GM04504 (cell line): ENCODE measurements around the gene TTYH1.

Experiments
- DNase-seq: peaks from one replicate; pipeline ENCODE4 v3.0.0-alpha.2; 2012; ENCODE audit warnings: low read depth

The TTYH1 gene

GRCh38 chr19:54424660-54425381 is 9.6 kb downstream of the TTYH1 start:
- DNase-seq, result no peak

GRCh38 chr19:54425382-54425723 is 10.1 kb downstream of the TTYH1 start:
- no peak for DNase-seq

- no peak for DNase-seq
These were observed 11.1 kb downstream of the TTYH1 start for GRCh38 chr19:54426291-54426931.

- no peak for DNase-seq
These were observed 12.3 kb downstream of the TTYH1 start for GRCh38 chr19:54427586-54427985.

GRCh38 chr19:54428323-54429175 is 13.3 kb downstream of the TTYH1 start:
- no peak for DNase-seq

GRCh38 chr19:54429176-54429495 is 13.9 kb downstream of the TTYH1 start:
- no peak for DNase-seq

- no peak for DNase-seq
These were observed 14.4 kb downstream of the TTYH1 start for GRCh38 chr19:54429545-54430227.

GRCh38 chr19:54430306-54431254 is 15.3 kb downstream of the TTYH1 start:
- no peak for DNase-seq

- no peak for DNase-seq
These were observed 16.1 kb downstream of the TTYH1 start for GRCh38 chr19:54431255-54431838.

GRCh38 chr19:54432144-54432738 is 17.0 kb downstream of the TTYH1 start:
- DNase-seq, result no peak

- DNase-seq, result no peak
These were observed 18.4 kb downstream of the TTYH1 start for GRCh38 chr19:54433697-54434096.

- DNase-seq, result no peak
These were observed 19.0 kb downstream of the TTYH1 start for GRCh38 chr19:54434112-54434872.

- no peak for DNase-seq
These were observed 19.6 kb downstream of the TTYH1 start for GRCh38 chr19:54434873-54435214.

- no peak for DNase-seq
These were observed 20.3 kb downstream of the TTYH1 start for GRCh38 chr19:54435551-54436016.

- no peak for DNase-seq
These were observed 20.8 kb downstream of the TTYH1 start for GRCh38 chr19:54436031-54436523.

- no peak for DNase-seq
These were observed 21.5 kb downstream of the TTYH1 start for GRCh38 chr19:54436628-54437252.

- no peak for DNase-seq
These were observed 24.0 kb downstream of the TTYH1 start for GRCh38 chr19:54439174-54439851.

GRCh38 chr19:54440641-54441040 is 25.4 kb downstream of the TTYH1 start:
- no peak for DNase-seq

GRCh38 chr19:54444737-54445136 is 29.5 kb downstream of the TTYH1 start:
- DNase-seq, result no peak
